PFSK-1 (cell line): ENCODE results near the gene CCDC50.

Experiments
- POLR2AphosphoS5 ChIP-seq: IDR thresholded peaks from 2 replicates; pipeline ENCODE4 v1.6.1; 2012; ENCODE audit warnings: low read depth, mild to moderate bottlenecking, control low read depth, low read length, moderate library complexity
- REST ChIP-seq, 2 experiments: IDR thresholded peaks; 2 replicates each; pipeline versions ENCODE4 v1.6.1 to v1.8.0; 2011 to 2012; ENCODE audit warnings: low read depth in 2 of 2, low read length in 2 of 2, control low read depth in 1 of 2, inconsistent platforms in 1 of 2, mild to moderate bottlenecking in 1 of 2, moderate library complexity in 1 of 2; ENCODE audit not compliant: insufficient read depth in 1 of 2

- TF ChIP-seq POLR2AphosphoS5 (no peak; the same call in 1 of the 2 replicates), REST (IDR thresholded peaks at IDR 0.05; ENCODE audit: insufficient read depth in 1 of 2, low read depth in 2 of 2, low read length in 2 of 2) (no peak)
Observed at GRCh38 chr3:191352014-191352413, 22.8 kb downstream of the CCDC50 start.
